Measurements from ENCODE around the gene PRDM16.

The PRDM16 gene

DNA sequence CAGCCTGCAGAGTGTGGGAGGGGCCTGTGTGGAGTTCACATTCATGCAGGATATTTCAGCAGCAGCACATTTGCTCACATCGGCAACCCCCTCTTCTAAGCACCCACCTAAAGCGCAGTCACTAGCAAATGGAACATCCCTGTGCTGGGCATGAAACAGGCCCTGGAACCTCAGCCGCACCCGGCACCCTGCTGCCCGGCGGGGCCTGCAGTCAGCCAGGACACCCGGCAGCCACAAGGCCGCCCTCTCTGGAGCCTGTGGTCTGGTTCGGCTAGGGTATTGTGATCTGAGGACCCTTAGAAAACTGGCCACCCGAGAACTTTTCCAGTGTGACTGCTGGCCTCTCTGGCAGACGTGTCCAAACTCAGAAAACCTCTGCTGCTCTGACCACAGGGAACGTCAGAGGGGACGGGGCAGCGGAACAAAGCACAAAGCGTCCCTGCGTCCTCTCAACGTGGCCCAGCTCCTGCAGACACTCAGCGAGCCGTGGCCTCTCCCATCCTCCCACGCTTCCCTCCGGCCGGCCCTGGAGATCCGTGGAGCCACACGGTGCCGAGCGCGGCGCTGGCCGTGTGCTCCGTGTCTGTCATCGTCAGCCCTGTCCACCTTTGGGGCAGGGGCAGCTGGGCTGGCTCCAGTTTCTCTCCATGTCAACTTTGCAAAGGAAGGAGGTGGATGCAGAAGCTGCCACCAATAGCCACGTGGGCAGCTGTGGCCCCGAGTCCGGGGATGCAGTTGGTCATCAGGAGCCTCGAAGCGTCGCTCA lies 209.6 kb downstream of the PRDM16 start:
- TF ChIP-seq, protein P1, sequence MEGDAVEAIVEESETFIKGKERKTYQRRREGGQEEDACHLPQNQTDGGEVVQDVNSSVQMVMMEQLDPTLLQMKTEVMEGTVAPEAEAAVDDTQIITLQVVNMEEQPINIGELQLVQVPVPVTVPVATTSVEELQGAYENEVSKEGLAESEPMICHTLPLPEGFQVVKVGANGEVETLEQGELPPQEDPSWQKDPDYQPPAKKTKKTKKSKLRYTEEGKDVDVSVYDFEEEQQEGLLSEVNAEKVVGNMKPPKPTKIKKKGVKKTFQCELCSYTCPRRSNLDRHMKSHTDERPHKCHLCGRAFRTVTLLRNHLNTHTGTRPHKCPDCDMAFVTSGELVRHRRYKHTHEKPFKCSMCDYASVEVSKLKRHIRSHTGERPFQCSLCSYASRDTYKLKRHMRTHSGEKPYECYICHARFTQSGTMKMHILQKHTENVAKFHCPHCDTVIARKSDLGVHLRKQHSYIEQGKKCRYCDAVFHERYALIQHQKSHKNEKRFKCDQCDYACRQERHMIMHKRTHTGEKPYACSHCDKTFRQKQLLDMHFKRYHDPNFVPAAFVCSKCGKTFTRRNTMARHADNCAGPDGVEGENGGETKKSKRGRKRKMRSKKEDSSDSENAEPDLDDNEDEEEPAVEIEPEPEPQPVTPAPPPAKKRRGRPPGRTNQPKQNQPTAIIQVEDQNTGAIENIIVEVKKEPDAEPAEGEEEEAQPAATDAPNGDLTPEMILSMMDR (IDR thresholded peaks at IDR 0.05; ENCODE audit: low read depth, low read length, missing control alignments): no peak
- DNase-seq (ENCODE audit: low read depth): no peak
- no peak overlapping the region for H3K4me3 ChIP-seq (ENCODE audit: low read depth, low read length)

DNA sequence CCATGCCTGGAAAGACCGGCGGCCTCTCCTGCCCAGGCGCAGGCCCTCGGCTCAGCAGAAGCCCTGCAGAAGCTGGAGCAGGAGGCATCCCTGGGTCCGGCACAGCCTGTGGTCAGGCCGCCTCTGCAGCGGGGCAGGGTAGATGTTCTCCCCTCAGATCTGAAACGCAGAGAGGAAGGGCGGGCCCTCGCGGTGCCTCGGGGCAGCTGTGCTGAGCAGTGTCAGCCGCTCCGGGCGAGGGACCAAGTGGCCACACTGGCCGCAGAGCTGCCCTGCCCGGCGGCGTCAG lies 210.1 kb downstream of the PRDM16 start:
- H3K4me3 ChIP-seq (ENCODE audit: low read depth, low read length): no peak overlapping the region
- no peak for DNase-seq (ENCODE audit: low read depth)
- TF ChIP-seq, protein P1 (IDR thresholded peaks at IDR 0.05; ENCODE audit: low read depth, low read length, missing control alignments): no peak

DNA sequence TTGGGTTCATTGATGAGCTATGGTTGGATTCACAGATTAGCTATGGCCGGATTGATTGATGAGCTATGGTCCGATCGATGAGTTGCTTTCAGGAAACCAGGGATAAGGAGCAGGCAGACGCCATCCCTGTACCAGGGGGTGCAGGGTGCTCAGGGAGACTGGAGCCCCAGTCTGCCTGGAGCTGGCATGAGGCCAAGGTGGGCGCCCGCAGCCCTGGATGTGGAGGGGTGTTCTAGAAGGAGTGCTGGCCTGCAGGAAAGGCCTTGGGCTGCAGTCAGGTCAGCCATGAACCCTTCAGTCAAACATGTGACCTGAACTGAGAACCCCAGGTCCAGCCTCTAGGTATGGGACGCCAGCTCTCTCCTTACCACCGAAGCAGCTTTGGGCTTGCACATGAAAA lies 212.7 kb downstream of the PRDM16 start:
- TF ChIP-seq, protein P1 (IDR thresholded peaks at IDR 0.05; ENCODE audit: low read depth, low read length, missing control alignments): no peak
- no peak for DNase-seq (ENCODE audit: low read depth)
- H3K4me3 ChIP-seq (ENCODE audit: low read depth, low read length): no peak overlapping the region

DNA sequence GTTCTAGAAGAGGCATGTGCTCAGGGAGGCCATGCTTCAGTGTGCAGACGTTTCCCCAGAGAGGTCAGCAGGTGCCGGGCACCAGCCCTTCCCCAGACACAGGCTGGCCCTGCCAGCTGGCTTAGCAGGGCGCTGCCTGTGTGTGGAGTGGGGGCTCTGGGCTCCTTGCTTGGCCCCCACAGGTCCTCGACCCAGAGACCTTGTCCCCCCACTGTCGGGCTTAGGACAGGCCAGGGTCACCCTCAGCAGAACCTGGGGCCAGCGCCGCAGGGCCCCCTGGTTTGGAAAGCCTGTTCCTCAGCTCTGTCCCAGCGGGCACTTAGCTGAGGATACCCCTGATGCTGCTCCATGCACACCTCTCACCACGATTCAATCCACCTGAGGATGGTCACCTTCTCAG lies 213.2 kb downstream of the PRDM16 start:
- DNase-seq (ENCODE audit: low read depth): no peak
- TF ChIP-seq, protein P1 (IDR thresholded peaks at IDR 0.05; ENCODE audit: low read depth, low read length, missing control alignments): no peak
- no peak overlapping the region for H3K4me3 ChIP-seq (ENCODE audit: low read depth, low read length)

DNA sequence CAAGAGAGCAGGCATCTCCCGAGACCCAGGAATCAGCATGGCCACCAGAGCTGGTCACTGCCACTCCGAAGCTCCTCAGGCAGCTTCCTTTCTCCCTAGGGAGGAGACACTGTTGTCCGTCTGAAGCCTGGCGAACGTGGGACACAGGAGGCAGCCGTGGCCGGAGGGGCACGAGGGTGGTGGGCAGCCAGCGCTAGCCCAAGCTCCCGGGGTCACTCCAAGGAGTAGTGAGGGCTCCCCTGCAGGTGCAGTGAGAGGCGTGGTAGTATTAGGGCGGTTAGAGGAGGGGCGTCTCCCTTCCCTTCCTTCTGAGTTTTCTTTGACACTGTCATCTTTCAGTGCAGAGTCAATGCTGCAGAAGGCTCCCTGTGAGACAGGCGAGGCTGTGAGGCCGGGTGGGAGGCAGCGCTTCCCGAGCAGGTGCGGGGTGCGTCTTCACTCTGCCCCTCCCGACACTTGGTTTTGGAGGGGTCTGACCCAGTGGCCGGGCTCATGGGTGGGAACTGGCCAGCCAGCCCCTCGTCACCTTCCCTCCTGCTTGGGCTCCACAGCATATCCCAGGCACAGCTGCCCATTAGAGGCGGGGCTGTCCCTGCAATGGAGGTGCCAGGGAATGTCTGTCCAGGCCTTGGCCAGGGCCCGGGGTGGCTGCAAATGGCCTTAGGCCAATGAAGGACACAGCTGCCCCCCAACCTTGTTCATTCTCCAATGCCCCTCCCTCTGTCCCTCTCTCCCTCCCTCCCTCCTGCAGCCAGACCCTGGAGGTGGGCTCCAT lies 213.8 kb downstream of the PRDM16 start:
- TF ChIP-seq, protein P1 (IDR thresholded peaks at IDR 0.05; ENCODE audit: low read depth, low read length, missing control alignments): no peak
- H3K4me3 ChIP-seq (ENCODE audit: low read depth, low read length): no peak overlapping the region
- no peak for DNase-seq (ENCODE audit: low read depth)

DNA sequence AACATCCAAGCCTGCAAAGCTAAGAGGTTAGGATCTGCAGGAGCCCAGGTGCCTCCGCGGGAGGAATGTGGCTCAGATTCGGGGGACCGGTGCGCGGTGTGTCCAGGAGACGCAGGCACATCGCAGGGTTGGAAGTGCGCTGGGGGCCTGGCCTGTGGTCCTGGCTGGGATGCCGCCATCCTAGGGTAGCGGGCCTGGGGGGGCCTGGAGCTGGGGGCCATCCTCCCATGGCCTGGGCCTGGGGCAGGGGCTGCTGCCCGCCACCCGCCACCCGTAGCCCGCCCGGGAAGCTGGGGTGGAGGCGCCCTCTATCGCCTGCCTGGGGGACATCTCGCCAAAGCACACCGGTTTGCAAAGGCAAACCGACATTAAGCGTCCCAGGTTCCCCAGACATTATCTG lies 214.8 kb downstream of the PRDM16 start:
- no peak for DNase-seq (ENCODE audit: low read depth)
- TF ChIP-seq, protein P1 (IDR thresholded peaks at IDR 0.05; ENCODE audit: low read depth, low read length, missing control alignments): peak; percentile 37
- H3K4me3 ChIP-seq (ENCODE audit: low read depth, low read length): no peak overlapping the region
